ENCODE results near the gene PIAS1.

Gene PIAS1

GRCh38 chr15:68051109-68051508 is 3.0 kb upstream of the PIAS1 start:
- TF ChIP-seq TAF1 (IDR thresholded peaks at IDR 0.05; ENCODE audit: borderline replicate concordance, insufficient read depth, low read length), result no peak
- TF ChIP-seq REST (IDR thresholded peaks at IDR 0.05; ENCODE audit: insufficient read depth in 1 of 2, low read depth in 2 of 2, low read length in 2 of 2), result no peak
- TF ChIP-seq SIN3A (IDR thresholded peaks at IDR 0.05; ENCODE audit: borderline replicate concordance, insufficient read depth, low read length), result no peak
- no peak for TF ChIP-seq FOXP2 (optimal IDR thresholded peaks at IDR 0.05; ENCODE audit: borderline replicate concordance, extremely low read depth, extremely low read length, insufficient read depth)
- TF ChIP-seq POLR2AphosphoS5 (IDR thresholded peaks at IDR 0.05; ENCODE audit: low read depth, low read length), result no peak

- TF ChIP-seq TAF1 (IDR thresholded peaks at IDR 0.05; ENCODE audit: borderline replicate concordance, insufficient read depth, low read length), result no peak
- TF ChIP-seq FOXP2 (optimal IDR thresholded peaks at IDR 0.05; ENCODE audit: borderline replicate concordance, extremely low read depth, extremely low read length, insufficient read depth), result no peak
- TF ChIP-seq POLR2AphosphoS5 (IDR thresholded peaks at IDR 0.05; ENCODE audit: low read depth, low read length), result no peak
- no peak for TF ChIP-seq REST (IDR thresholded peaks at IDR 0.05; ENCODE audit: insufficient read depth in 1 of 2, low read depth in 2 of 2, low read length in 2 of 2)
- TF ChIP-seq SIN3A (IDR thresholded peaks at IDR 0.05; ENCODE audit: borderline replicate concordance, insufficient read depth, low read length), result no peak
Measured at GRCh38 chr15:68051907-68052306, 2.2 kb upstream of the PIAS1 start.

- TF ChIP-seq POLR2AphosphoS5 (IDR thresholded peaks at IDR 0.05; ENCODE audit: low read depth, low read length) (no peak), REST (IDR thresholded peaks at IDR 0.05; ENCODE audit: insufficient read depth in 1 of 2, low read depth in 2 of 2, low read length in 2 of 2) (no peak), TAF1 (IDR thresholded peaks at IDR 0.05; ENCODE audit: borderline replicate concordance, insufficient read depth, low read length) (no peak), FOXP2 (optimal IDR thresholded peaks at IDR 0.05; ENCODE audit: borderline replicate concordance, extremely low read depth, extremely low read length, insufficient read depth) (no peak), SIN3A (IDR thresholded peaks at IDR 0.05; ENCODE audit: borderline replicate concordance, insufficient read depth, low read length) (no peak)
Measured at GRCh38 chr15:68052431-68052830, 1.7 kb upstream of the PIAS1 start.

- TF ChIP-seq TAF1 (IDR thresholded peaks at IDR 0.05; ENCODE audit: borderline replicate concordance, insufficient read depth, low read length) (no peak), REST (IDR thresholded peaks at IDR 0.05; ENCODE audit: insufficient read depth in 1 of 2, low read depth in 2 of 2, low read length in 2 of 2) (no peak), POLR2AphosphoS5 (IDR thresholded peaks at IDR 0.05; ENCODE audit: low read depth, low read length) (no peak), FOXP2 (optimal IDR thresholded peaks at IDR 0.05; ENCODE audit: borderline replicate concordance, extremely low read depth, extremely low read length, insufficient read depth) (no peak), SIN3A (IDR thresholded peaks at IDR 0.05; ENCODE audit: borderline replicate concordance, insufficient read depth, low read length) (no peak)
Measured at GRCh38 chr15:68053001-68053400, 1.1 kb upstream of the PIAS1 start.

Measured in PFSK-1 (cell line).